Endothelial cell of umbilical vein (primary cell): Measurements from ENCODE around the gene ULBP2. TPM values are rescaled to one million over a fixed set of nuclear protein-coding genes. Genes with fewer than 3 reads are reported as not detected.

ENCODE experiments used
- BruUV-seq: library from RNA; stranded (reverse); fragments of 400-500 nt; replicated peaks from 2 replicates; lab custom pipeline; 2021; lab: Mats Ljungman, UMichigan
- CTCF ChIA-PET: fragments of 300-600, 350-600 bp; sonication (Branson Sonifier 250); formaldehyde crosslinking; loops from one replicate; lab custom pipeline; 2021; ENCODE audit warnings: antibody characterized with exemption, inconsistent platforms; lab: Charles Lee
- POLR2A ChIA-PET: fragments of 300-600, 350-600 bp; sonication (Branson Sonifier 250); formaldehyde crosslinking; loops from one replicate; lab custom pipeline; 2021; ENCODE audit warnings: antibody characterized with exemption, inconsistent platforms; lab: Charles Lee
- DNase-seq: peaks from one replicate; pipeline ENCODE4 v3.0.0-alpha.2; 2011; ENCODE audit warnings: low read depth, low spot score
- FAIRE-seq: peaks from 2 replicates; lab custom pipeline; 2011; peaks lifted over from hg19 to GRCh38; lab: Jason Lieb, UNC
- H2AFZ ChIP-seq: 2 replicates; pipeline ENCODE4 v1.6.0; 2012; ENCODE audit warnings: low read depth, low read length, control low read depth, inconsistent platforms
- H3K27ac ChIP-seq: 2 replicates; pipeline ENCODE4 v1.5.1; 2011; ENCODE audit warnings: low read depth, mild to moderate bottlenecking, control low read depth, low read length, moderate library complexity; ENCODE audit not compliant: insufficient read depth
- H3K27me3 ChIP-seq, 2 experiments: 2 replicates each; pipeline versions ENCODE4 v1.6.0 to v1.6.1; 2011; ENCODE audit warnings: low read length in 2 of 2, mixed read lengths in 1 of 2; ENCODE audit not compliant: control insufficient read depth in 2 of 2, insufficient read depth in 2 of 2
- H3K36me3 ChIP-seq, 2 experiments: 2 replicates in 1 of 2; 3 replicates in 1 of 2; pipeline ENCODE4 v1.5.1; 2011; ENCODE audit warnings: low read length in 2 of 2, mild to moderate bottlenecking in 1 of 2, moderate library complexity in 1 of 2; ENCODE audit not compliant: control insufficient read depth in 2 of 2, insufficient read depth in 2 of 2; ENCODE audit errors: extremely low read depth in 1 of 2
- H3K4me1 ChIP-seq: 3 replicates; pipeline ENCODE4 v1.5.1; 2011; ENCODE audit warnings: mild to moderate bottlenecking, low read length; ENCODE audit not compliant: control insufficient read depth, insufficient read depth; ENCODE audit errors: extremely low read depth
- H3K4me2 ChIP-seq: 2 replicates; pipeline ENCODE4 v1.6.1; 2011; ENCODE audit warnings: low read length, control low read depth, mixed read lengths; ENCODE audit not compliant: insufficient read depth
- H3K4me3 ChIP-seq, 3 experiments: fragments of 200-600 bp in 1 of 3; sonication (generic), shearing (Covaris generic) in 1 of 3; replicated peaks in 1 of 3; 2 replicates each; pipeline ENCODE4 v1.5.1; 2011 to 2016; ENCODE audit warnings: control low read depth in 3 of 3, low read length in 3 of 3, mild to moderate bottlenecking in 2 of 3, inconsistent platforms in 1 of 3, low read depth in 1 of 3, moderate library complexity in 1 of 3; ENCODE audit not compliant: insufficient read depth in 1 of 3
- H3K79me2 ChIP-seq: 2 replicates; pipeline ENCODE4 v1.6.0; 2012; ENCODE audit warnings: low read length, inconsistent platforms; ENCODE audit not compliant: control insufficient read depth, insufficient read depth
- H3K9ac ChIP-seq: replicated peaks from 2 replicates; pipeline ENCODE3; 2011; ENCODE audit warnings: low read length, control low read depth; ENCODE audit not compliant: insufficient read depth; ENCODE audit errors: extremely low read depth
- H3K9me1 ChIP-seq: replicated peaks from 3 replicates; pipeline ENCODE4 v1.6.0; 2011; ENCODE audit warnings: mild to moderate bottlenecking, low read length; ENCODE audit not compliant: control insufficient read depth, insufficient read depth; ENCODE audit errors: extremely low read depth
- H3K9me3 ChIP-seq: replicated peaks from 2 replicates; pipeline ENCODE4 v1.5.1; 2012; ENCODE audit warnings: low read length, inconsistent platforms; ENCODE audit not compliant: control insufficient read depth, insufficient read depth
- H4K20me1 ChIP-seq: replicated peaks from 2 replicates; pipeline ENCODE3; 2011; ENCODE audit warnings: mild to moderate bottlenecking, low read length; ENCODE audit not compliant: control insufficient read depth, insufficient read depth; ENCODE audit errors: extremely low read depth
- CTCF ChIP-seq, 2 donors: IDR thresholded peaks; 1 replicate in 1 of 2; 2 replicates in 1 of 2; pipeline ENCODE4 v1.5.1; 2011; ENCODE audit warnings: low read length in 2 of 2, mild to moderate bottlenecking in 2 of 2, moderate library complexity in 2 of 2, control low read depth in 1 of 2, inconsistent platforms in 1 of 2, low read depth in 1 of 2; ENCODE audit not compliant: insufficient read depth in 1 of 2; ENCODE audit errors: extremely low read depth in 1 of 2
- EZH2 ChIP-seq: IDR thresholded peaks from 2 replicates; pipeline ENCODE4 v1.6.1; 2012; ENCODE audit warnings: borderline replicate concordance, low read depth, mild to moderate bottlenecking, moderate library complexity, low read length, inconsistent platforms; ENCODE audit not compliant: severe bottlenecking
- GATA2 ChIP-seq: IDR thresholded peaks from 2 replicates; pipeline ENCODE4 v1.7.0; 2011; ENCODE audit warnings: low read depth, mild to moderate bottlenecking, moderate library complexity, mixed read lengths, low read length; ENCODE audit not compliant: insufficient read length, insufficient read depth
- POLR2AphosphoS5 ChIP-seq: IDR thresholded peaks from 2 replicates; pipeline ENCODE4 v1.6.1; 2012; ENCODE audit warnings: low read depth, mild to moderate bottlenecking, control low read depth, low read length, moderate library complexity; ENCODE audit not compliant: insufficient read depth
- dilution Hi-C: fragments of 300-500 bp; cut with MboI; formaldehyde crosslinking; loops from one replicate; pipeline ENCODE4 v1.15.0; 2019; ENCODE audit warnings: low sequenced_read_pairs; ENCODE audit not compliant: extremely low pct_ligation_motif_present
- intact Hi-C: fragments of 100-400 bp; cut with micrococcal nuclease; formaldehyde crosslinking; loops from one replicate; pipeline ENCODE4 v1.10.0; 2022
- polyA plus RNA-seq, 4 experiments: library from polyadenylated mRNA; depleted of rRNA in 3 of 4; stranded (reverse) in 3 of 4; unstranded in 1 of 4; fragments of >200 nt; gene quantifications; 2 replicates each; pipeline versions ENCODE4 v1.2.1 to v1.2.3, GENCODE V29; 2011 to 2012; ENCODE audit warnings: missing spikeins in 1 of 4
- total RNA-seq: library from RNA; stranded (reverse); gene quantifications from 2 replicates; pipeline ENCODE4 v1.2.3, GENCODE V29; 2021

Gene ULBP2
- total and polyA plus RNA-seq, 2 donors (not counting 3 experiments of a cell fraction or from before 2014, with no cell fraction given): 7.0 to 22.8 TPM

- POLR2A ChIA-PET: no interaction called here
- Histone ChIP-seq H2AFZ (peak within 1 kb of the TSS; percentile 95), H3K9me3 (no peaks in the 10 kb centered on the region), H3K27me3 (peaks cover 12 to 37% of the 10 kb centered on the region in 2 experiments), H3K4me1 (peaks cover 18% of the 10 kb centered on the region), H3K27ac (no peak within 1 kb of the TSS), H3K9me1 (no peaks in the 10 kb centered on the region), H3K9ac (peak within 1 kb of the TSS; percentile 12), H3K79me2 (no peaks in the 10 kb centered on the region), H4K20me1 (no peaks in the 10 kb centered on the region), H3K4me2 (peak within 1 kb of the TSS; percentile 66), H3K36me3 (no peaks in the 10 kb centered on the region), H3K4me3 (peak within 1 kb of the TSS; percentile 44 to 55 (median 49))
- BruUV-seq: TSS peak; percentile 22
- dilution Hi-C loops: no loop called here
- intact Hi-C loops: loop anchor here (2.0 kb wide), 2 partner anchors 29 to 41 kb away; no protein-coding TSS in a partner anchor
- CTCF ChIA-PET: interaction anchor here (0.9 to 1.3 kb wide), 2 partner anchors 29 to 53 kb away, joined by 3 to 9 read pairs; no protein-coding TSS in a partner anchor
- peak; percentile 78 for FAIRE-seq
- peak; percentile 67 for DNase-seq
- TF ChIP-seq GATA2: no peak
- TF ChIP-seq POLR2AphosphoS5: peak; percentile 50
These were observed 21.9 kb downstream of the ULBP2 start, which contains the start of gene ULBP1 for GRCh38 chr6:149963462-149964307. ULBP1 (plus strand) TSS chr6:149963943; CDS start chr6:149964050, 107 bp downstream.

- peak; percentile 63 for FAIRE-seq
- no peaks in the 10 kb centered on the region for H4K20me1 ChIP-seq
- no peaks in the 10 kb centered on the region for H3K9me3 ChIP-seq
- dilution Hi-C loops: no loop called here
- TF ChIP-seq POLR2AphosphoS5 (no peak), CTCF (IDR thresholded peaks at IDR 0.05; ENCODE audit: extremely low read depth in 1 of 2, insufficient read depth in 1 of 2, low read depth in 1 of 2, low read length in 2 of 2) (no peak), EZH2 (peak; percentile 100), GATA2 (no peak)
- peaks cover 18% of the 10 kb centered on the region for H3K4me1 ChIP-seq
- ChIA-PET POLR2A (no interaction called here), CTCF (interaction anchor here (0.6 to 1.3 kb wide), 3 partner anchors 30 to 52 kb away, joined by 3 to 9 read pairs (median 3); no protein-coding TSS in a partner anchor)
- DNase-seq: peak; percentile 28
- H2AFZ ChIP-seq: peak overlapping the region; percentile 95
- H3K4me3 ChIP-seq: peak overlapping the region in 2 of 3 experiments; percentile 44 to 55
- H3K4me2 ChIP-seq: peak overlapping the region; percentile 66
- BruUV-seq: no TSS peak
- peak overlapping the region; percentile 12 for H3K9ac ChIP-seq
- no peaks in the 10 kb centered on the region for H3K36me3 ChIP-seq
- intact Hi-C loops: loop anchor here (2.0 kb wide), 1 partner anchor 40 kb away; no protein-coding TSS in a partner anchor
- no peaks in the 10 kb centered on the region for H3K9me1 ChIP-seq
- no peak overlapping the region for H3K27ac ChIP-seq
- H3K27me3 ChIP-seq: peaks cover 12 to 37% of the 10 kb centered on the region in 2 experiments
- H3K79me2 ChIP-seq: no peaks in the 10 kb centered on the region
These were observed 22.7 kb downstream of the ULBP2 start for GRCh38 chr6:149964308-149965193.
